HG03139 (cell line): ENCODE results near the gene PAPOLA.
"Not testable (repeated sequence)": the region's sequence is repeated elsewhere in the genome, so short reads cannot be mapped to it uniquely, and the experiment has no call there.

Experiments used
- ATAC-seq: cut with Tn5 transposase; IDR thresholded peaks from one replicate; pipeline ENCODE4 v1.9.1; 2021; ENCODE audit not compliant: unreplicated experiment

The PAPOLA gene

GRCh38 chr14:96501740-96502620, at the start of gene PAPOLA:
Gene PAPOLA (plus strand): TSS chr14:96502382. CDS start chr14:96502593, 211 bp downstream.
- ATAC-seq = peak; percentile 89

- ATAC-seq = no peak
Observed at GRCh38 chr14:96452684-96453083, 49.5 kb upstream of the PAPOLA start.

- ATAC-seq = no peak
Observed at GRCh38 chr14:96455588-96455987, 46.6 kb upstream of the PAPOLA start.

- no peak for ATAC-seq
Observed at GRCh38 chr14:96459851-96460250, 42.3 kb upstream of the PAPOLA start.

- ATAC-seq = no peak
Observed at GRCh38 chr14:96461950-96462798, 40.0 kb upstream of the PAPOLA start.

- no peak for ATAC-seq
Observed at GRCh38 chr14:96464136-96464535, 38.0 kb upstream of the PAPOLA start.

- no peak for ATAC-seq
Observed at GRCh38 chr14:96466918-96467317, 35.3 kb upstream of the PAPOLA start.

GRCh38 chr14:96470331-96470730, 31.9 kb upstream of the PAPOLA start:
- no peak for ATAC-seq

GRCh38 chr14:96470967-96471366, 31.2 kb upstream of the PAPOLA start:
- ATAC-seq = not testable (repeated sequence)

- no peak for ATAC-seq
Observed at GRCh38 chr14:96478119-96478518, 24.1 kb upstream of the PAPOLA start.

- ATAC-seq = no peak
Observed at GRCh38 chr14:96479435-96480146, 22.6 kb upstream of the PAPOLA start.

GRCh38 chr14:96481731-96482314, 20.4 kb upstream of the PAPOLA start:
- ATAC-seq = no peak

- no peak for ATAC-seq
Observed at GRCh38 chr14:96482986-96483385, 19.2 kb upstream of the PAPOLA start.

- no peak for ATAC-seq
Observed at GRCh38 chr14:96484399-96484798, 17.8 kb upstream of the PAPOLA start.

GRCh38 chr14:96486705-96487104, 15.5 kb upstream of the PAPOLA start:
- ATAC-seq = no peak

- no peak for ATAC-seq
Observed at GRCh38 chr14:96489327-96489726, 12.9 kb upstream of the PAPOLA start.

GRCh38 chr14:96493178-96493577, 9.0 kb upstream of the PAPOLA start:
- no peak for ATAC-seq

- no peak for ATAC-seq
Observed at GRCh38 chr14:96494331-96494730, 7.9 kb upstream of the PAPOLA start.

GRCh38 chr14:96497087-96497486, 5.1 kb upstream of the PAPOLA start:
- ATAC-seq = no peak

GRCh38 chr14:96497586-96497985, 4.6 kb upstream of the PAPOLA start:
- ATAC-seq = no peak

GRCh38 chr14:96501217-96501739, 904 bp upstream of the PAPOLA start:
- no peak for ATAC-seq
